Measurements from ENCODE around the gene MCF2L.

DNA sequence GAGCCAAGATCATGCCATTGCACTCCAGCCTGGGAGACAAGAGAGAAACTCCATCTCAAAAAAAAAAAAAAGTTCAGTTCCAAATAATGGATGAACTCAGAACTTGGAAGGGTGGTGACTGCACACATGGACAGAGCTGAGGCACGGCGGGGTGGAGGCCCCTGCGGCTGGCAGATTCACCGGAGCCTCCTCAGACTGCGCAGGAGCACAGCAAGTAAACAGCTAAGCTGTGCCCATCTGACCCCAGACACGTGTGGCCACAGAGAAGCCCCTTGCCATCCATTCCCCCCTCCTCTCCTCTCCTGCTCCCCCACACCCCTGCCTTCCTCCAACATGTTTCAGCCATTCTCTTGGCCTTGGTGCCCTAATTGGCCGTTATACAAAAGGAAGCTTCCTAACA lies 173.9 kb downstream of the MCF2L start:
- TF ChIP-seq, protein P1, sequence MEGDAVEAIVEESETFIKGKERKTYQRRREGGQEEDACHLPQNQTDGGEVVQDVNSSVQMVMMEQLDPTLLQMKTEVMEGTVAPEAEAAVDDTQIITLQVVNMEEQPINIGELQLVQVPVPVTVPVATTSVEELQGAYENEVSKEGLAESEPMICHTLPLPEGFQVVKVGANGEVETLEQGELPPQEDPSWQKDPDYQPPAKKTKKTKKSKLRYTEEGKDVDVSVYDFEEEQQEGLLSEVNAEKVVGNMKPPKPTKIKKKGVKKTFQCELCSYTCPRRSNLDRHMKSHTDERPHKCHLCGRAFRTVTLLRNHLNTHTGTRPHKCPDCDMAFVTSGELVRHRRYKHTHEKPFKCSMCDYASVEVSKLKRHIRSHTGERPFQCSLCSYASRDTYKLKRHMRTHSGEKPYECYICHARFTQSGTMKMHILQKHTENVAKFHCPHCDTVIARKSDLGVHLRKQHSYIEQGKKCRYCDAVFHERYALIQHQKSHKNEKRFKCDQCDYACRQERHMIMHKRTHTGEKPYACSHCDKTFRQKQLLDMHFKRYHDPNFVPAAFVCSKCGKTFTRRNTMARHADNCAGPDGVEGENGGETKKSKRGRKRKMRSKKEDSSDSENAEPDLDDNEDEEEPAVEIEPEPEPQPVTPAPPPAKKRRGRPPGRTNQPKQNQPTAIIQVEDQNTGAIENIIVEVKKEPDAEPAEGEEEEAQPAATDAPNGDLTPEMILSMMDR (conservative IDR thresholded peaks at IDR 0.05; ENCODE audit: low read depth, low read length), result no peak
- TF ChIP-seq EZH2 (IDR thresholded peaks at IDR 0.05; ENCODE audit: low read length, unreplicated experiment), result no peak
- TF ChIP-seq EZH2phosphoT487 (IDR thresholded peaks at IDR 0.05; ENCODE audit: borderline replicate concordance, low read length), result no peak
